Lower leg skin (tissue), 3 donors: ENCODE results near the gene DLGAP4.

Source experiments
- POLR2A ChIP-seq, 2 donors: fragments of 450-650 bp; IDR thresholded peaks; one replicate each; pipeline ENCODE4 v1.6.1; 2016 to 2017; ENCODE audit warnings: antibody characterized with exemption in 2 of 2, mild to moderate bottlenecking in 1 of 2, moderate library complexity in 1 of 2
- TF ChIP-seq, protein P1 (sequence below), 3 donors: fragments of 450-650 bp; IDR thresholded peaks; one replicate each; pipeline ENCODE4 v1.5.1; 2016; ENCODE audit warnings: antibody characterized with exemption in 3 of 3, mild to moderate bottlenecking in 3 of 3, moderate library complexity in 2 of 3

DNA sequence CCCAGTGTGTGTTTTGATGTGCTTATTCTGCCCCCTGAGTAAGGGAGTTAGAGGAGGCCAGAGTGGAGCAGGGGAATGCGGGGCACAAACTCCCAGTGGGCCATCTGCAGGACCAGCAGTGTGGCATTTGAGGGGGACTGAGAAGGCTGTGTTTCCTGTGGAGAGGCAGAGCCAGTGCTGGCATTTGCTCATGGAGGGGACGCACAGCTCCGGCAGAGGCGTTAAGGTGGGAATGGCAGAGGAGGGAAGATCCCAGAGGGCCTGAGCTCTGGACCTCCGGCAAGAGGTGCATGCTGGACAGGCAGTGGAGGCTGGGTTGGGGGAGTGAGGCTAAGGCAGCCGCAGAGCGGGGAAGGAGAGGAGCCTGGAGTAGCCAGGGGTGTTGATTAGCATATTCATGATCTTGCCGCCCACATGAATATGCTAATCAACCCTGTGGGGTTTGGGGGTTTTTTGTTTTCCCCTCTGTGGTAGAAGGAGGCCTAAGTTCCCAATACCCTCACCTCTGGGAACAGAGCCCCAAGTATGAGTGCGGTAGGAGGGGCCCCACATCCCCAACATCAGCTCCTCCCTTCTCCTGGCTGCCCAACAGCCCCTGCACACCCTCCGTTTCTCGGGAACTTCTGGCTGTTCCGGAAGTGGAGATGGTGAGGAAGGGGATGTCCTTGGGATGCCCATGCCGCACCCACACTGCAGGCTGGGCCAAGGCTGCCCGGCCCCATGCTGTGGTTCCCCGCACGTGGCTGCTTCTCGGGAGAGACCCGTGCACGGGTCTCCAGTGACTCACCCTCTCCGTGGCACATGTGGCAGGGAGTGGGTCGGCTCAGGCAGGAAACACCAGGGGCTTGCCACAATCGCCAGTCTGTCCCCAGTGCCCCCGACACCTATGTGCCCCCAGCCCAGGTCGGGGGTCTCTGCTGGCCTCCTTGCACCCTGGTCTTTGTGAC is 33.8 kb downstream of the DLGAP4 start:
- TF ChIP-seq POLR2A (IDR thresholded peaks at IDR 0.05), result no peak
- TF ChIP-seq, protein P1, sequence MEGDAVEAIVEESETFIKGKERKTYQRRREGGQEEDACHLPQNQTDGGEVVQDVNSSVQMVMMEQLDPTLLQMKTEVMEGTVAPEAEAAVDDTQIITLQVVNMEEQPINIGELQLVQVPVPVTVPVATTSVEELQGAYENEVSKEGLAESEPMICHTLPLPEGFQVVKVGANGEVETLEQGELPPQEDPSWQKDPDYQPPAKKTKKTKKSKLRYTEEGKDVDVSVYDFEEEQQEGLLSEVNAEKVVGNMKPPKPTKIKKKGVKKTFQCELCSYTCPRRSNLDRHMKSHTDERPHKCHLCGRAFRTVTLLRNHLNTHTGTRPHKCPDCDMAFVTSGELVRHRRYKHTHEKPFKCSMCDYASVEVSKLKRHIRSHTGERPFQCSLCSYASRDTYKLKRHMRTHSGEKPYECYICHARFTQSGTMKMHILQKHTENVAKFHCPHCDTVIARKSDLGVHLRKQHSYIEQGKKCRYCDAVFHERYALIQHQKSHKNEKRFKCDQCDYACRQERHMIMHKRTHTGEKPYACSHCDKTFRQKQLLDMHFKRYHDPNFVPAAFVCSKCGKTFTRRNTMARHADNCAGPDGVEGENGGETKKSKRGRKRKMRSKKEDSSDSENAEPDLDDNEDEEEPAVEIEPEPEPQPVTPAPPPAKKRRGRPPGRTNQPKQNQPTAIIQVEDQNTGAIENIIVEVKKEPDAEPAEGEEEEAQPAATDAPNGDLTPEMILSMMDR (IDR thresholded peaks at IDR 0.05), result no peak
